C4-2B (cell line): Measurements from ENCODE around the gene KRT71.

Source experiments
- H3K27ac ChIP-seq: fragments of 450-650 bp; 2 replicates; pipeline ENCODE4 v1.5.1; 2017
- CTCF ChIP-seq: fragments of 450-650 bp; conservative IDR thresholded peaks from 2 replicates; pipeline ENCODE4 v1.5.1; 2017; ENCODE audit warnings: mild to moderate bottlenecking
- ZFX ChIP-seq: fragments of 450-650 bp; IDR thresholded peaks from 2 replicates; pipeline ENCODE4 v1.6.1; 2017

KRT71 gene

GRCh38 chr12:52591521-52591920 lies 38.6 kb upstream of the KRT71 start:
- TF ChIP-seq ZFX (no peak), CTCF (no peak)

GRCh38 chr12:52590021-52590420 lies 37.1 kb upstream of the KRT71 start:
- TF ChIP-seq CTCF (no peak), ZFX (no peak)
- no peak overlapping the region for H3K27ac ChIP-seq

More at GRCh38 chr12:52591521-52591920, 38.6 kb upstream of the KRT71 start:
- no peak overlapping the region for H3K27ac ChIP-seq

GRCh38 chr12:52587563-52587962 lies 34.6 kb upstream of the KRT71 start:
- no peak for TF ChIP-seq CTCF
- no peak for TF ChIP-seq ZFX
- H3K27ac ChIP-seq: no peak overlapping the region

GRCh38 chr12:52585946-52586345 lies 33.0 kb upstream of the KRT71 start:
- TF ChIP-seq ZFX (no peak), CTCF (no peak)
- H3K27ac ChIP-seq: no peak overlapping the region

- TF ChIP-seq CTCF: no peak
- TF ChIP-seq ZFX: no peak
- H3K27ac ChIP-seq: no peak overlapping the region
Observed at GRCh38 chr12:52585066-52585465, 32.1 kb upstream of the KRT71 start.

- no peak overlapping the region for H3K27ac ChIP-seq
- TF ChIP-seq ZFX (no peak), CTCF (no peak)
Observed at GRCh38 chr12:52584156-52584682, 31.3 kb upstream of the KRT71 start.

- H3K27ac ChIP-seq: no peak overlapping the region
- no peak for TF ChIP-seq ZFX
- peak; percentile 88 for TF ChIP-seq CTCF
Observed at GRCh38 chr12:52582971-52583456, 30.1 kb upstream of the KRT71 start.
